GM18505 (cell line): ENCODE measurements around the gene KLRC2.
"Not testable (repeated sequence)": the region's sequence is repeated elsewhere in the genome, so short reads cannot be mapped to it uniquely, and the experiment has no call there.

Experiments used
- ATAC-seq: cut with Tn5 transposase; IDR thresholded peaks from one replicate; pipeline ENCODE4 v1.9.1; 2021; ENCODE audit not compliant: unreplicated experiment
- POLR2A ChIP-seq: IDR thresholded peaks from 4 replicates; pipeline ENCODE4 v1.6.1; 2011; ENCODE audit warnings: borderline replicate concordance; ENCODE audit not compliant: insufficient read depth, insufficient read length; ENCODE audit errors: extremely low read depth

Gene KLRC2

GRCh38 chr12:10388624-10389413 is 47.0 kb downstream of the KLRC2 start:
- TF ChIP-seq POLR2A: no peak

DNA sequence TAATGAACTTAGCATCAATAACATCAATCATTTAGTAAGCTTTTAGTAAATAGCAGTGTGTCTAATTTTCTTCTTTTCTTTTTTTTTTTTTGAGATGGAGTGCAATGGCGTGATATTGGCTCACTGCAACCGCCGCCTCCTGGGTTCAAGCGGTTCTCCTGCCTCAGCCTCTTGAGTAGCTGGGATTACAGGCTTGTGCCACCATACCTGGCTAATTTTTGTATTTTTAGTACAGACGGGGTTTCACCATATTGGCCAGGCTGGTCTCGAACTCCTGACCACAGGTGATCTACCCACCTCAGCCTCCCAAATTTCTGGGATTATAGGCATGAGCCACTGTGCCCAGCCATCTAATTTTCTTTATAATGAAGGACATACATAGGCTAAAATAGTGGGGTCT is 48.3 kb downstream of the KLRC2 start:
- ATAC-seq: not testable (repeated sequence)

More at GRCh38 chr12:10388624-10389413, 47.0 kb downstream of the KLRC2 start:
- no peak for ATAC-seq

DNA sequence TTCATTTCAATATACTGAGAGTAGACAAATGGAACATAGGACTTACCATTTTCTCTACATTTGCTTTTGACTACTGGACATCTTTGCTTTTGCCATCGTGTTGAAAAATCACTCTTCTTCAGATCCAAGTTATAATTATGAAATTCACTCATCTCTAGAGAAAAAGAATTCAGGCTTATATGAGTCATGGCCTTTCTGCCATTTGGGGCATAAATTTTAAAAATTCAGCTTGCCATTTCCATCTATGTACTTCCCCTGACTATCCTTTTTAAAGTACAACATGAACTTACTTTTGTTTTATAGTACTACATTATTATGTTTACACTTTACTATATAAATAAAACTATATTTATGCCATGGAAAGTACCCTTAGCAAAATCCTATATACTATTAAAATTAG is 49.0 kb downstream of the KLRC2 start:
- no peak for ATAC-seq
- TF ChIP-seq POLR2A: no peak

GRCh38 chr12:10385166-10385613 is 50.6 kb downstream of the KLRC2 start:
- no peak for ATAC-seq

GRCh38 chr12:10384191-10384590 is 51.6 kb downstream of the KLRC2 start:
- no peak for TF ChIP-seq POLR2A
- ATAC-seq: no peak

More at GRCh38 chr12:10385166-10385613, 50.6 kb downstream of the KLRC2 start:
- TF ChIP-seq POLR2A: no peak

GRCh38 chr12:10381928-10382628 is 53.7 kb downstream of the KLRC2 start:
- no peak for ATAC-seq
- TF ChIP-seq POLR2A: no peak
